Type B pancreatic cell (in vitro differentiated cells): Measurements from ENCODE around the gene FOXN3. TPM values are rescaled to one million over a fixed set of nuclear protein-coding genes. Genes with fewer than 3 reads are reported as not detected.

ENCODE experiments used
- DNase-seq: peaks from one replicate; pipeline ENCODE4 v3.0.0; 2021; ENCODE audit warnings: mixed read lengths; ENCODE audit not compliant: unreplicated experiment; ENCODE audit errors: extremely low spot score
- H3K27ac Mint-ChIP-seq: 2 replicates; pipeline ENCODE4 v1.8.0; 2021; ENCODE audit warnings: mild to moderate bottlenecking, mixed read lengths
- H3K27me3 Mint-ChIP-seq: 2 replicates; pipeline ENCODE4 v1.8.0; 2021; ENCODE audit warnings: mixed read lengths
- H3K36me3 Mint-ChIP-seq: 2 replicates; pipeline ENCODE4 v1.8.0; 2021; ENCODE audit warnings: mixed read lengths
- H3K4me1 Mint-ChIP-seq: one replicate; pipeline ENCODE4 v1.8.0; 2021; ENCODE audit warnings: mixed read lengths; ENCODE audit not compliant: unreplicated experiment
- H3K4me3 Mint-ChIP-seq: 2 replicates; pipeline ENCODE4 v1.8.0; 2021; ENCODE audit warnings: mild to moderate bottlenecking, mixed read lengths
- H3K9me3 Mint-ChIP-seq: 2 replicates; pipeline ENCODE4 v1.8.0; 2021; ENCODE audit warnings: mixed read lengths
- total RNA-seq: library from RNA; stranded (reverse); gene quantifications from 2 replicates; pipeline ENCODE4 v1.2.1, GENCODE V29; 2021; ENCODE audit warnings: low replicate concordance
- TF ChIP-seq, protein P1 (sequence below): fragments of 200-600 bp; sonication (generic); conservative IDR thresholded peaks from 2 replicates; pipeline ENCODE4 v1.5.0; 2021; ENCODE audit warnings: antibody characterized with exemption, mild to moderate bottlenecking

Gene FOXN3
- total RNA-seq, 1 donor from 2014 or later = 73.5 TPM

DNA sequence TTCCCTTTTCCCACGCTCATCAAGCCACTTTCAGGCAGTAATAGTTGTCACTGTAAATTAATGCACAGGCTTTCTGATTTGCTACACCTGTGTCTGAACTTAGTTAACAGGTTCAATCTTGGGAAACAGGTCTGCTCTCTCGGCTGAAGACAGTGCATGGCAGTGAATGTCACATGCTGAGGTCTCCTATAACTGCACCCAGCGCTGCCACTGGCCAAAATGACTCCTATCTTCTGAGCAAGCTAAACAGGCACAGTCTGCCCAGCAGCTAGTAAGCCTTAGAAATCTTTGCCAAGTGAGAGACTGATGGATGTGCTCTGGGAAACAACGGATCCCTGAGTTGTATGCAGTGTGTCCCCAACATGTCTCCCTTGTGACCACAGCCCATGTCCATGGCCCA lies 25.2 kb upstream of the FOXN3 start:
- no peak overlapping the region for H3K27ac Mint-ChIP-seq
- no peaks in the 10 kb centered on the region for H3K27me3 Mint-ChIP-seq
- TF ChIP-seq, protein P1, sequence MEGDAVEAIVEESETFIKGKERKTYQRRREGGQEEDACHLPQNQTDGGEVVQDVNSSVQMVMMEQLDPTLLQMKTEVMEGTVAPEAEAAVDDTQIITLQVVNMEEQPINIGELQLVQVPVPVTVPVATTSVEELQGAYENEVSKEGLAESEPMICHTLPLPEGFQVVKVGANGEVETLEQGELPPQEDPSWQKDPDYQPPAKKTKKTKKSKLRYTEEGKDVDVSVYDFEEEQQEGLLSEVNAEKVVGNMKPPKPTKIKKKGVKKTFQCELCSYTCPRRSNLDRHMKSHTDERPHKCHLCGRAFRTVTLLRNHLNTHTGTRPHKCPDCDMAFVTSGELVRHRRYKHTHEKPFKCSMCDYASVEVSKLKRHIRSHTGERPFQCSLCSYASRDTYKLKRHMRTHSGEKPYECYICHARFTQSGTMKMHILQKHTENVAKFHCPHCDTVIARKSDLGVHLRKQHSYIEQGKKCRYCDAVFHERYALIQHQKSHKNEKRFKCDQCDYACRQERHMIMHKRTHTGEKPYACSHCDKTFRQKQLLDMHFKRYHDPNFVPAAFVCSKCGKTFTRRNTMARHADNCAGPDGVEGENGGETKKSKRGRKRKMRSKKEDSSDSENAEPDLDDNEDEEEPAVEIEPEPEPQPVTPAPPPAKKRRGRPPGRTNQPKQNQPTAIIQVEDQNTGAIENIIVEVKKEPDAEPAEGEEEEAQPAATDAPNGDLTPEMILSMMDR = no peak
- H3K9me3 Mint-ChIP-seq = peaks cover 2% of the 10 kb centered on the region
- DNase-seq = no peak
- H3K4me3 Mint-ChIP-seq = no peak overlapping the region
- peaks cover 5% of the 10 kb centered on the region for H3K4me1 Mint-ChIP-seq
- H3K36me3 Mint-ChIP-seq = no peaks in the 10 kb centered on the region

DNA sequence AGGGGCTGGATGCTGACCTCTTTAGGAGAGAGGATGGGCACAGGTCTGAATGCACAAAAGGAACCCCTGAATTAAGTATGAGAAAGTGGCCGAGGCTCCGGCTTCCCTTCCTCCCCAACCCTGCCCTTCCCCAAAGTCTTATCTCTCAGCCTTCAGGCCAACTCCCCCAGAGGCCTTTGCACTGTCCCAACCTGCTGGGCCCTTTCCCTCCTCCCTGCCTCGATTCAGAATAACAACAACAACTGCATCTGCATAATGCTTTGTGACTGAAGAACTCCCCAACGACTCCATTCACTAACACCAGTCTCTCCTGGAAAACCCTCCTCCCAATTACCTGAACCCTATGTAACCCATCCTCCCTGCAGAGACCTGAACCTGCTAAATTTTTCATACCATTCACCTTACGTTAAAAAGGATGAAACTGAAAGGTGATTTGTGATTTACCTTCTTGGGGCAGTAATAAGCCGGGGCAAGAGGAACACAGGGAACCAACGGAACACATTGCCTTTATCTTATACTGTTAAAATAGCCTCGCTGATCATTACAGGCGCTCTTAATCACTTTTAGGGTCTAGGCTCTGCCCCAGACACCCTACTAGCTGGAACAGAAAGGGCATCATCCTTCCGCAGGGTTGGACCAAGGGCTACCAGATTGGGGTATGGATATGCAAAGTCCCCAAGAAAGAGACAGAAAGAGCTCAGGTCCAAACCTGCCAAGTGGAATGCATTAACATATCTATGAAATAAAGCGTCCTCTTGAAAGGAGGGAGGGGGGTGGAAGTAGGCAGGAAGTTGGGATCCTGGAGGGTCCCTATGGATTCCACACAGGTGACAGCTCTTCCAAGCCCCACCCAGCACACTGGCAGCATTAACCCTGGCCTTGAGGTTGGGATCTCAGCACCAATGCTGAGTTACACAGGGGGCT lies 24.2 kb upstream of the FOXN3 start:
- H3K9me3 Mint-ChIP-seq = peaks cover 4% of the 10 kb centered on the region
- no peaks in the 10 kb centered on the region for H3K27me3 Mint-ChIP-seq
- TF ChIP-seq, protein P1 = no peak
- no peaks in the 10 kb centered on the region for H3K36me3 Mint-ChIP-seq
- H3K4me1 Mint-ChIP-seq = peaks cover 5% of the 10 kb centered on the region
- no peak overlapping the region for H3K4me3 Mint-ChIP-seq
- no peak for DNase-seq
- H3K27ac Mint-ChIP-seq = no peak overlapping the region

- Mint-ChIP-seq H3K4me1 (peaks cover 4% of the 10 kb centered on the region), H3K27ac (no peak overlapping the region), H3K36me3 (peaks cover 4% of the 10 kb centered on the region), H3K4me3 (no peak overlapping the region), H3K27me3 (peaks cover 8% of the 10 kb centered on the region), H3K9me3 (peaks cover 8% of the 10 kb centered on the region)
- no peak for DNase-seq
- TF ChIP-seq, protein P1 = no peak
Observed at GRCh38 chr14:89435892-89436656, 19.0 kb upstream of the FOXN3 start.

GRCh38 chr14:89435492-89435891 lies 18.5 kb upstream of the FOXN3 start:
- peaks cover 9% of the 10 kb centered on the region for H3K4me1 Mint-ChIP-seq
- peaks cover 8% of the 10 kb centered on the region for H3K27me3 Mint-ChIP-seq
- DNase-seq = no peak
- TF ChIP-seq, protein P1 = no peak
- H3K4me3 Mint-ChIP-seq = no peak overlapping the region
- peaks cover 4% of the 10 kb centered on the region for H3K36me3 Mint-ChIP-seq
- no peak overlapping the region for H3K27ac Mint-ChIP-seq
- H3K9me3 Mint-ChIP-seq = peaks cover 8% of the 10 kb centered on the region

- peaks cover 33% of the 10 kb centered on the region for H3K4me1 Mint-ChIP-seq
- no peak for DNase-seq
- H3K9me3 Mint-ChIP-seq = peaks cover 6% of the 10 kb centered on the region
- peaks cover 4% of the 10 kb centered on the region for H3K36me3 Mint-ChIP-seq
- no peak overlapping the region for H3K4me3 Mint-ChIP-seq
- TF ChIP-seq, protein P1 = no peak
- H3K27me3 Mint-ChIP-seq = peaks cover 16% of the 10 kb centered on the region
- H3K27ac Mint-ChIP-seq = no peak overlapping the region
Observed at GRCh38 chr14:89432226-89432625, 15.2 kb upstream of the FOXN3 start.
